GM12875 (cell line): ENCODE measurements around the gene ZFP1.

Source experiments
- H3K4me3 ChIP-seq: one replicate; pipeline ENCODE4 v1.5.1; 2011; ENCODE audit warnings: low read depth, low read length, control low read depth
- TF ChIP-seq, protein P1 (sequence below): IDR thresholded peaks from 2 replicates; pipeline ENCODE4 v1.5.1; 2011; ENCODE audit warnings: low read depth, mild to moderate bottlenecking, control low read depth, inconsistent platforms, low read length, moderate library complexity, borderline replicate concordance; ENCODE audit not compliant: insufficient read depth

The ZFP1 gene

DNA sequence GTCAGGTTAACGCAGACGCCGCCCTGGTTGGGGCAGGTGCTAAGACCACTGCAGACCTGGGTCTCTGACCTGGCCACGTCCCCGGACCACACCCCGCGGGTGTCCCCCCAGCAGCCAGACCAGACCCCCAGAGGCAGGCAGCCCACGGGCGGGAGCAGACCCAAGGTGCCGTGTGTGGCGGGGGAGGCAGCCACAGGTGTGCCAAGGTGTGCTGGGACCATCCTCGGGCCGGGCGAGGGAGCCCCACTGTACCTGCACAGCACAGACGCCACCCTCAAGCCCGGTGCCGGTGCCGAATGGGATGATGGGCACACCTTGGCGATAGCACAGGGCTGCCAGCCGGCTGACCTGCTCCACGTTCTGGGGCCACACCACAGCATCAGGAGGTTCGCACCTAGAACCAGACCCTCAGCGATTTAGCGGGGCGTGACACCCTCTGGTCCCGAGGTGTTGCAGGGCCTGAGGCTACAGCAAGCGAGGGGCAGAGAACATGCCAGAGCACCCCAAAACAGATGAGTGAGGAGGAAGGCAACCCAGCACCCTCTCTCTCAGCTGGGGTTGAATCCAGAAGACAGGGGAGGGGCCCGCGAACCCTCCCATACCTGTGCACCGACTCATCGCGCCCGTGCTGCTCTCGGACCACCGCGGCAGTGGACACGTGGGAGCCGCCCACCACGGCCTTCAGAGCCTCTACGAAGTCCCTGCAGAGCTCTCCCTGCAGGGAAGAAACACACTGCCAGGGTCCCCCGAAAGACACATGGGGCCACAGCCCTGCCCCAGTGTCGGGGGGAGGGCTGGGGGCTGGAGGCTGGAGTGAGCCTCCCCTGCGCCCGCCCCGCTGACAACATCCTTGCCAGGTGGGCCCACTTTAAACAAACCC, 33.1 kb upstream of the ZFP1 start:
- no peak overlapping the region for H3K4me3 ChIP-seq
- TF ChIP-seq, protein P1, sequence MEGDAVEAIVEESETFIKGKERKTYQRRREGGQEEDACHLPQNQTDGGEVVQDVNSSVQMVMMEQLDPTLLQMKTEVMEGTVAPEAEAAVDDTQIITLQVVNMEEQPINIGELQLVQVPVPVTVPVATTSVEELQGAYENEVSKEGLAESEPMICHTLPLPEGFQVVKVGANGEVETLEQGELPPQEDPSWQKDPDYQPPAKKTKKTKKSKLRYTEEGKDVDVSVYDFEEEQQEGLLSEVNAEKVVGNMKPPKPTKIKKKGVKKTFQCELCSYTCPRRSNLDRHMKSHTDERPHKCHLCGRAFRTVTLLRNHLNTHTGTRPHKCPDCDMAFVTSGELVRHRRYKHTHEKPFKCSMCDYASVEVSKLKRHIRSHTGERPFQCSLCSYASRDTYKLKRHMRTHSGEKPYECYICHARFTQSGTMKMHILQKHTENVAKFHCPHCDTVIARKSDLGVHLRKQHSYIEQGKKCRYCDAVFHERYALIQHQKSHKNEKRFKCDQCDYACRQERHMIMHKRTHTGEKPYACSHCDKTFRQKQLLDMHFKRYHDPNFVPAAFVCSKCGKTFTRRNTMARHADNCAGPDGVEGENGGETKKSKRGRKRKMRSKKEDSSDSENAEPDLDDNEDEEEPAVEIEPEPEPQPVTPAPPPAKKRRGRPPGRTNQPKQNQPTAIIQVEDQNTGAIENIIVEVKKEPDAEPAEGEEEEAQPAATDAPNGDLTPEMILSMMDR = no peak

DNA sequence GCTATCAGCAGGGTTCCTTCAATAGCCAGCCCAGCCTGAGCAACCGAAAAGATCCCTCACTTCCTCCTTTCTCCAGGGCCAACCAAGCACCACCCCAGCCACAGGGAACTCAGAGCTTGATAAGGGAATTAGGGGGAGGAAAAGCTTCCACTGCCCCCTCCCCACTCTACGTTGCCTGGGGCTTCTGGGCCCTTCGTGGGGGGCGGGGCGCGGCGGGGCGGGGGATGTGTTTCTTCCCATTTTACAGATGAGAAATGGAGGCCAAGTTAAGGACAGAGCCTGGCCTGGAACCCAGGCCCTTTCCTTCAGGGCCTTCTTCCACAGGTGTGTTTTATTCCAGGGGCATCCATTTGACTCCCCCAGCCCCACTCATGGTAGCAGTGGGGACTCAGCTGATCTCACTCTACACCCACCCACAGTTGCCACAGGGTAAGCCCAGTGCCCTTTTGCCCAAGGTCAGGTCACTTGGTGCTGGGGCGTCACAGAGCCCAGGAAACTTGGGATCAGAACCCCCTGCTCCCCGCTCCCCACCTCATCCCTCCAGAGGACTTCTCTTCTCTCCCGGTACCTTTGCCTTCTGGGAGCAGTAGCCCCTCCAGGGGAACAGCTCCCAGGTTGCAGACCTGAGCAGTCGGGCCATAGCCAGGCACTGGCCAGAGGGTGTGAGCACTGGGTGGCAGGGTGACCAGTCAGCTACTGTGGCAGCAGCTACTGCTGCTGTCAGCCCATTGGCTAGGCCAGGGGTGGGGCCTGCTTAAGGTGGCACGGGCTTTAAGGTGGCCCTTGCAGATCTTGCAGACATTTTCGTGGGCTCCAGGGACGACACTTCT, 32.0 kb upstream of the ZFP1 start, which contains the start of gene LDHD:
Gene LDHD (minus strand): TSS at position 700 of the 830 bp plus-strand sequence. CDS start 60 bp downstream, at position 640.
- H3K4me3 ChIP-seq = no peak within 1 kb of the TSS
- TF ChIP-seq, protein P1 = no peak

DNA sequence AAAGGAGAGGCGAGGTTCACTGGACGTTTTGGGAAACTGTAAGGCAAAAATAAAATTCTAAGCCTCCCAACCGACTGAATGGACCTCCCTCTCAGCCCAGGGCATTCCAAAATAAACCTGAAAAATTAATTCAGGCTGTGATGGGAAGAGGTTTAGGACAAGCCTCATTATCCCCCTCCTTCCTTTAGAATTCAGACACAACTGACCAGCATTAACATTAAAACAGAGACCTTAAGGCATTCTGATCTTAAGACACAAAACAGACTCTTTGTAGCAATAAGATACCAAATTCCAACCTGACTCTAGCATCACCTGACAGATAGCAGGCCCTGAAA, 31.4 kb upstream of the ZFP1 start:
- TF ChIP-seq, protein P1 = no peak
- no peak overlapping the region for H3K4me3 ChIP-seq

DNA sequence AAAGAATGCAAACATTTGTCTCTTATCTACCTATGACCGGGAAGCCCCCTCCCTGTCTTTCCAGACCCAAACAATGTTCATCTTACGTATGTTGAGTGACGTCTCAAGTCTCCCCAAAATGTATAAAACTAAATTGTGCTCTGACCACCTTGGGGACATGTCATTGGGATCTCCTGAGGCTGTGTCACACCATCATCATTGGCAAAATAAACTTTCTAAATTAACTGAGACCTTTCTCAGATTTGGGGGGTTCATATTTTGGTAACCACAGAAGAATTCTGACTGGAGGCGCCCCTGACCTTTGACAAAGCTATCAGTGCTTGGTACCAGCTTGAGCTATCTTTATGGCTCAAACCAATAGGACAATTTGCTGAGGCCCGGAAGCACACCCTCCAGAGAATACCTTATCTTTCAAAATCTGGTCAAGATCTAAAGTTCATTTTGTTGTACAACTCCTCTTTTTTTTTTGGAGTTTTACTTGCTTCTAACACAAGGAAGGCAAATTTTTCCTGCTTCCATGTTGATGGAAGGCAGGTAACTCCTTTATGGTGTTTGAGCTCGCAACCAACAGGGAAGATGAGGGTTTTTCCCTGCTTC, 29.3 kb upstream of the ZFP1 start:
- H3K4me3 ChIP-seq = no peak overlapping the region
- TF ChIP-seq, protein P1 = no peak

DNA sequence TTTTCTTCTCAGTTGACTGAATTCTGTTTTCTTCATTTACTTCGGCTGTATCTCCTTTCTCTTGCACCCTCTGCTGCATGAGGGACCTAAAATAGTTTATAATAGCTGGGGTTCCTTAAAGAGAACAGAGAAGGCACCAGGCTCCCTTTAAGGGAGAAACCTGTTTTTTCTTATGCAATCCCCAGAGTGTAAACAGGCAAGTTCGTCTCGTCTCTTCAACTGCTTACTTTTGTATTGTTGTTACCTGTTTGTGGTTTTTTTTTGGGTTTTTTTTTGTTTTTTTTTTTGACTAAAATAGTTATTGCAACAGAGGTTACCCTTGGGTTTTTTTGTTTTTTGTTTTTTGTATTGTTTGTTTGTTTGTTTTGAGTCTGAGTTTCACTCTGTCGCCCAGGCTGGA, 28.1 kb upstream of the ZFP1 start:
- TF ChIP-seq, protein P1 = no peak
- no peak overlapping the region for H3K4me3 ChIP-seq

DNA sequence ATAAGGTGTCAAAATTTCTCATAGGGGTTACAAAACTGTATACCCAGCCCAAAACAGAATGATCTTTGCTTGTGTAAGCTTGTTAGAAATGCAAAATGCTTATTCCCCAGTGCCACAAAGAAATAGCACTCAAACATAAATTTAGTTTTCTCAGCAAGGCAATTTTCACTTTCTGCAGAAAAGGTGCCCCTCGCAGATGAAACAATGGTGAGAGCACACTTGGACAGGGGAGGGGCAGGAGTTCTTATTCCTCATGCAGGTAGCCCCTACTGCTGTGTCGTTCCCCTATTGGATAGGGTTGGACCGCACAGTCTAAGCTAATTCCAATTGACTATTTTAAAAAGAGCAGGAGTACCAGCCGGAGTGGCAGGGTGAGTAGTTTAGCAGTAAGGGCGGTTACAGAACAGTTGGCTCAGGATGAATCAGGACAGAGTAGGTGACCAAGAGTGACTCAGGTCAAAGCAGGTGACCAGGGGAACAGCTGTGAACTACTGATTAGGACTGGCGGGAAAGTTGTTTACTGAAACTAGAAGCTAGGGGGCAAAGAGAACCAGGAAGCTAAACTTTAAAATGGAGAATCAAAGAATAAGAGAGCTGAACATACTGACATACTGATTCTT, 26.3 kb upstream of the ZFP1 start:
- TF ChIP-seq, protein P1 = no peak
- no peak overlapping the region for H3K4me3 ChIP-seq
